WTC11 (cell line): Measurements from ENCODE around the gene GH2. TPM values are rescaled to one million over a fixed set of nuclear protein-coding genes. Genes with fewer than 3 reads are reported as not detected.
"Not testable (repeated sequence)": the region's sequence is repeated elsewhere in the genome, so short reads cannot be mapped to it uniquely, and the experiment has no call there.

Experiments
- ATAC-seq: fragments of 200-7000 bp; cut with Tn5 transposase; 2 replicates; pipeline ENCODE4 v1.10.0; 2021; ENCODE audit warnings: mild to moderate bottlenecking, moderate library complexity
- CTCF ChIA-PET: fragments of 300-600 bp; sonication (Branson Sonifier 250); formaldehyde crosslinking; loops from one replicate; lab custom pipeline; 2021; ENCODE audit warnings: antibody characterized with exemption; lab: Charles Lee
- POLR2A ChIA-PET: fragments of 350-600 bp; sonication (Branson Sonifier 250); formaldehyde crosslinking; loops from one replicate; lab custom pipeline; 2021; ENCODE audit warnings: antibody characterized with exemption; lab: Charles Lee
- DNase-seq: peaks from one replicate; pipeline ENCODE4 v3.0.0; 2021; ENCODE audit warnings: low spot score
- H3K27ac Mint-ChIP-seq: 2 replicates; pipeline ENCODE4 v1.8.0; 2021; ENCODE audit warnings: mixed read lengths
- H3K27me3 Mint-ChIP-seq: 2 replicates; pipeline ENCODE4 v1.8.0; 2021; ENCODE audit warnings: low read depth, mild to moderate bottlenecking, moderate library complexity, mixed read lengths
- H3K36me3 Mint-ChIP-seq: 2 replicates; pipeline ENCODE4 v1.8.0; 2021; ENCODE audit warnings: mixed read lengths
- H3K4me1 Mint-ChIP-seq: 2 replicates; pipeline ENCODE4 v1.8.0; 2022; ENCODE audit warnings: mixed read lengths
- H3K4me3 Mint-ChIP-seq: 2 replicates; pipeline ENCODE4 v1.8.0; 2021; ENCODE audit warnings: mild to moderate bottlenecking, moderate library complexity, mixed read lengths
- H3K9me3 Mint-ChIP-seq: 2 replicates; pipeline ENCODE4 v1.8.0; 2021; ENCODE audit warnings: mixed read lengths
- ATF6 ChIP-seq: sonication (generic); formaldehyde crosslinking; IDR thresholded peaks from 2 replicates; pipeline ENCODE4 v1.8.1; 2023; ENCODE audit warnings: mild to moderate bottlenecking, missing genetic modification reagents
- CREB1 ChIP-seq: sonication (generic); formaldehyde crosslinking; IDR thresholded peaks from 2 replicates; pipeline ENCODE4 v1.8.0; 2023; ENCODE audit warnings: mild to moderate bottlenecking, missing genetic modification reagents
- CREM ChIP-seq: sonication (generic); formaldehyde crosslinking; IDR thresholded peaks from 2 replicates; pipeline ENCODE4 v1.8.1; 2022; ENCODE audit warnings: mild to moderate bottlenecking, missing genetic modification reagents, moderate library complexity
- FOXJ3 ChIP-seq: sonication (generic); formaldehyde crosslinking; IDR thresholded peaks from 2 replicates; pipeline ENCODE4 v1.9.0; 2021; ENCODE audit warnings: missing genetic modification reagents, mild to moderate bottlenecking, borderline replicate concordance
- FOXP1 ChIP-seq: sonication (generic); formaldehyde crosslinking; IDR thresholded peaks from 2 replicates; pipeline ENCODE4 v1.8.0; 2022; ENCODE audit warnings: missing genetic modification reagents, mild to moderate bottlenecking, moderate library complexity, borderline replicate concordance
- GABPB1 ChIP-seq: sonication (generic); formaldehyde crosslinking; IDR thresholded peaks from 2 replicates; pipeline ENCODE4 v1.8.1; 2023; ENCODE audit warnings: mild to moderate bottlenecking, missing genetic modification reagents
- IRF1 ChIP-seq: sonication (generic); formaldehyde crosslinking; IDR thresholded peaks from 2 replicates; pipeline ENCODE4 v1.8.0; 2023; ENCODE audit warnings: missing genetic modification reagents
- MYBL2 ChIP-seq: sonication (generic); formaldehyde crosslinking; IDR thresholded peaks from 2 replicates; pipeline ENCODE4 v1.8.1; 2023; ENCODE audit warnings: mild to moderate bottlenecking, moderate library complexity, missing genetic modification reagents
- NFE2L1 ChIP-seq: sonication (generic); formaldehyde crosslinking; IDR thresholded peaks from 2 replicates; pipeline ENCODE4 v1.8.1; 2023; ENCODE audit warnings: missing genetic modification reagents
- NFYB ChIP-seq: sonication (generic); formaldehyde crosslinking; conservative IDR thresholded peaks from 2 replicates; pipeline ENCODE4 v1.8.0; 2022; ENCODE audit warnings: low read depth, missing genetic modification reagents
- NR2C2 ChIP-seq: sonication (generic); formaldehyde crosslinking; IDR thresholded peaks from 2 replicates; pipeline ENCODE4 v1.8.0; 2022; ENCODE audit warnings: mild to moderate bottlenecking, missing genetic modification reagents
- RORB ChIP-seq: fragments of 250-450 bp; sonication (Bioruptor Pico); IDR thresholded peaks from 2 replicates; pipeline ENCODE4 v1.9.0; 2021; ENCODE audit warnings: mild to moderate bottlenecking
- SMAD4 ChIP-seq: sonication (generic); formaldehyde crosslinking; IDR thresholded peaks from 2 replicates; pipeline ENCODE4 v1.8.0; 2022; ENCODE audit warnings: mild to moderate bottlenecking, missing genetic modification reagents
- TP53 ChIP-seq: sonication (generic); formaldehyde crosslinking; IDR thresholded peaks from 2 replicates; pipeline ENCODE4 v1.8.1; 2023; ENCODE audit warnings: mild to moderate bottlenecking, missing genetic modification reagents
- ZNF232 ChIP-seq: sonication (generic); formaldehyde crosslinking; IDR thresholded peaks from 2 replicates; pipeline ENCODE4 v1.8.0; 2022; ENCODE audit warnings: mild to moderate bottlenecking, missing genetic modification reagents
- ZNF416 ChIP-seq: fragments of 250-450 bp; sonication (Bioruptor Pico); IDR thresholded peaks from 2 replicates; pipeline ENCODE4 v1.9.0; 2021; ENCODE audit warnings: mild to moderate bottlenecking, inconsistent platforms
- total RNA-seq: library from RNA; stranded (reverse); gene quantifications from 3 replicates; pipeline ENCODE4 v1.2.3, GENCODE V29; 2021
- TF ChIP-seq, protein P1 (sequence below): sonication (generic); formaldehyde crosslinking; IDR thresholded peaks from 2 replicates; pipeline ENCODE4 v1.8.1; 2023; ENCODE audit warnings: mild to moderate bottlenecking, missing genetic modification reagents
- TF ChIP-seq, protein P2 (sequence below): sonication (generic); formaldehyde crosslinking; IDR thresholded peaks from 2 replicates; pipeline ENCODE4 v1.8.1; 2022; ENCODE audit warnings: low read depth, mild to moderate bottlenecking, moderate library complexity, missing genetic modification reagents, borderline replicate concordance
- TF ChIP-seq, protein P3 (sequence below): sonication (generic); formaldehyde crosslinking; IDR thresholded peaks from 2 replicates; pipeline ENCODE4 v1.8.0; 2022; ENCODE audit warnings: mild to moderate bottlenecking, missing genetic modification reagents
- TF ChIP-seq, protein P4 (sequence below): fragments of 250-450 bp; sonication (Bioruptor Pico); IDR thresholded peaks from 2 replicates; pipeline ENCODE4 v2.1.2; 2022; ENCODE audit warnings: mild to moderate bottlenecking, moderate library complexity
- TF ChIP-seq, protein P5 (sequence below): sonication (generic); formaldehyde crosslinking; IDR thresholded peaks from 2 replicates; pipeline ENCODE4 v1.8.1; 2023; ENCODE audit warnings: mild to moderate bottlenecking, missing genetic modification reagents, moderate library complexity
- TF ChIP-seq, protein P6 (sequence below): fragments of 250-450 bp; sonication (Bioruptor Pico); IDR thresholded peaks from 2 replicates; pipeline ENCODE4 v1.8.0; 2021; ENCODE audit warnings: mild to moderate bottlenecking

Gene GH2
- total RNA-seq, 1 experiment from 2014 or later, result 0.35 TPM

DNA sequence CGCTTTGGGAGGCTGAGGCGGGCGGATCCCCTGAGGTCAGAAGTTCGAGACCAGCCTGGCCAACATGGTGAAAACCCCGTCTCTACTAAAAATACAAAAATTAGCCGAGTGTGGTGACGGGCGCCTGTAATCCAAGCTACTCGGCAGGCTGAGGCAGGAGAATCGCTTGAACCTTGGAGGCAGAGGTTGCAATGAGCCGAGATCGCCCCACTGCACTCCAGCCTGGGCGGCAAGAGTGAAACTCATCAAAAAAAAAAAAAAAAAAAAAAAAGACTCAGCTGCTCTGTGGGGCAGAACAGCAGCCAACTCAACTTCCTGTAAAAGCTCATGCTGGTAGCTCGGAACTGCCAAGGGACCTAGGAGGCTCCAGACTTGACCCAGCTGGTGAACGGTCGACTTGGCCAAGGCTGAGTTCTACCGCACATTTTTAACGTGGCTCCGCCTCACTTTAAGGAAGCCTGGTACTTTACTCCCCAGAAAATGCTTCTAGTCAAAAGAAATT is 38.3 kb downstream of the GH2 start:
- H3K9me3 Mint-ChIP-seq, ATAC-seq, DNase-seq, H3K36me3 Mint-ChIP-seq: not testable (repeated sequence)
- CTCF ChIA-PET, result interaction anchor here (0.6 to 2.3 kb wide), 8 partner anchors 9 to 381 kb away, joined by 3 to 9 read pairs (median 4); partner anchors contain the start of gene GH2
- Mint-ChIP-seq H3K4me3 (peak overlapping the region; percentile 78), H3K27ac (peak overlapping the region; percentile 84), H3K4me1 (peaks cover 31% of the 10 kb centered on the region), H3K27me3 (peaks cover 36% of the 10 kb centered on the region)
- POLR2A ChIA-PET, result interaction anchor here (0.6 to 1.2 kb wide), 2 partner anchors 17 to 447 kb away, joined by 7 to 8 read pairs; no protein-coding TSS in a partner anchor

- ChIA-PET POLR2A (interaction anchor here (1.2 kb wide), 1 partner anchor 16 kb away, joined by 7 read pairs; no protein-coding TSS in a partner anchor), CTCF (interaction anchor here (0.6 to 2.3 kb wide), 7 partner anchors 9 to 148 kb away, joined by 3 to 9 read pairs (median 4); partner anchors contain the start of gene GH2)
- peaks cover under 1% of the 10 kb centered on the region; the same call in 1 of the 2 replicates for H3K36me3 Mint-ChIP-seq
- peaks cover 2% of the 10 kb centered on the region for H3K9me3 Mint-ChIP-seq
- H3K27me3 Mint-ChIP-seq, result peaks cover 29% of the 10 kb centered on the region
- peak within 1 kb of the TSS; percentile 95 for H3K4me3 Mint-ChIP-seq
- peaks cover 37% of the 10 kb centered on the region for H3K4me1 Mint-ChIP-seq
- H3K27ac Mint-ChIP-seq, result peak within 1 kb of the TSS; percentile 84
- ATAC-seq (peak; percentile 85), DNase-seq (peak; percentile 99)
- peak; percentile 51; the same call in 1 of the 2 replicates for TF ChIP-seq MYBL2
- TF ChIP-seq, protein P1, sequence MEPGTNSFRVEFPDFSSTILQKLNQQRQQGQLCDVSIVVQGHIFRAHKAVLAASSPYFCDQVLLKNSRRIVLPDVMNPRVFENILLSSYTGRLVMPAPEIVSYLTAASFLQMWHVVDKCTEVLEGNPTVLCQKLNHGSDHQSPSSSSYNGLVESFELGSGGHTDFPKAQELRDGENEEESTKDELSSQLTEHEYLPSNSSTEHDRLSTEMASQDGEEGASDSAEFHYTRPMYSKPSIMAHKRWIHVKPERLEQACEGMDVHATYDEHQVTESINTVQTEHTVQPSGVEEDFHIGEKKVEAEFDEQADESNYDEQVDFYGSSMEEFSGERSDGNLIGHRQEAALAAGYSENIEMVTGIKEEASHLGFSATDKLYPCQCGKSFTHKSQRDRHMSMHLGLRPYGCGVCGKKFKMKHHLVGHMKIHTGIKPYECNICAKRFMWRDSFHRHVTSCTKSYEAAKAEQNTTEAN (CRISPR knock-in tag), result 0 out of 2 replicates have a peak, but pooled peaks have one; percentile 53
- peak; percentile 99 for TF ChIP-seq NR2C2
- TF ChIP-seq, protein P2, sequence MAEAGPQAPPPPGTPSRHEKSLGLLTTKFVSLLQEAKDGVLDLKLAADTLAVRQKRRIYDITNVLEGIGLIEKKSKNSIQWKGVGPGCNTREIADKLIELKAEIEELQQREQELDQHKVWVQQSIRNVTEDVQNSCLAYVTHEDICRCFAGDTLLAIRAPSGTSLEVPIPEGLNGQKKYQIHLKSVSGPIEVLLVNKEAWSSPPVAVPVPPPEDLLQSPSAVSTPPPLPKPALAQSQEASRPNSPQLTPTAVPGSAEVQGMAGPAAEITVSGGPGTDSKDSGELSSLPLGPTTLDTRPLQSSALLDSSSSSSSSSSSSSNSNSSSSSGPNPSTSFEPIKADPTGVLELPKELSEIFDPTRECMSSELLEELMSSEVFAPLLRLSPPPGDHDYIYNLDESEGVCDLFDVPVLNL, result peak; percentile 73; the same call in 1 of the 2 replicates
- TF ChIP-seq GABPB1, result peak; percentile 84
- 0 out of 2 replicates have a peak, but pooled peaks have one; percentile 36 for TF ChIP-seq SMAD4
- TF ChIP-seq CREM (CRISPR knock-in tag), result peak; percentile 82; the same call in 1 of the 2 replicates
- TF ChIP-seq, protein P3, sequence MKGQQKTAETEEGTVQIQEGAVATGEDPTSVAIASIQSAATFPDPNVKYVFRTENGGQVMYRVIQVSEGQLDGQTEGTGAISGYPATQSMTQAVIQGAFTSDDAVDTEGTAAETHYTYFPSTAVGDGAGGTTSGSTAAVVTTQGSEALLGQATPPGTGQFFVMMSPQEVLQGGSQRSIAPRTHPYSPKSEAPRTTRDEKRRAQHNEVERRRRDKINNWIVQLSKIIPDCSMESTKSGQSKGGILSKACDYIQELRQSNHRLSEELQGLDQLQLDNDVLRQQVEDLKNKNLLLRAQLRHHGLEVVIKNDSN (CRISPR knock-in tag), result peak; percentile 49; the same call in 1 of the 2 replicates
- TF ChIP-seq CREB1 (CRISPR knock-in tag), result 0 out of 2 replicates have a peak, but pooled peaks have one; percentile 76
- TF ChIP-seq, protein P4, sequence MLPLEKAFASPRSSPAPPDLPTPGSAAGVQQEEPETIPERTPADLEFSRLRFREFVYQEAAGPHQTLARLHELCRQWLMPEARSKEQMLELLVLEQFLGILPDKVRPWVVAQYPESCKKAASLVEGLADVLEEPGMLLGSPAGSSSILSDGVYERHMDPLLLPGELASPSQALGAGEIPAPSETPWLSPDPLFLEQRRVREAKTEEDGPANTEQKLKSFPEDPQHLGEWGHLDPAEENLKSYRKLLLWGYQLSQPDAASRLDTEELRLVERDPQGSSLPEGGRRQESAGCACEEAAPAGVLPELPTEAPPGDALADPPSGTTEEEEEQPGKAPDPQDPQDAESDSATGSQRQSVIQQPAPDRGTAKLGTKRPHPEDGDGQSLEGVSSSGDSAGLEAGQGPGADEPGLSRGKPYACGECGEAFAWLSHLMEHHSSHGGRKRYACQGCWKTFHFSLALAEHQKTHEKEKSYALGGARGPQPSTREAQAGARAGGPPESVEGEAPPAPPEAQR, result no peak
- TF ChIP-seq FOXP1 (CRISPR knock-in tag), result peak; percentile 94; the same call in 1 of the 2 replicates
- TF ChIP-seq, protein P5, sequence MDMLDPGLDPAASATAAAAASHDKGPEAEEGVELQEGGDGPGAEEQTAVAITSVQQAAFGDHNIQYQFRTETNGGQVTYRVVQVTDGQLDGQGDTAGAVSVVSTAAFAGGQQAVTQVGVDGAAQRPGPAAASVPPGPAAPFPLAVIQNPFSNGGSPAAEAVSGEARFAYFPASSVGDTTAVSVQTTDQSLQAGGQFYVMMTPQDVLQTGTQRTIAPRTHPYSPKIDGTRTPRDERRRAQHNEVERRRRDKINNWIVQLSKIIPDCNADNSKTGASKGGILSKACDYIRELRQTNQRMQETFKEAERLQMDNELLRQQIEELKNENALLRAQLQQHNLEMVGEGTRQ, result no peak
- TF ChIP-seq NFYB, result peak; percentile 33; the same call in 1 of the 2 replicates
- no peak for TF ChIP-seq FOXJ3 (CRISPR knock-in tag)
- no peak for TF ChIP-seq RORB (CRISPR knock-in tag)
- no peak for TF ChIP-seq ATF6 (CRISPR knock-in tag)
- 0 out of 2 replicates have a peak, but pooled peaks have one; percentile 59 for TF ChIP-seq IRF1 (CRISPR knock-in tag)
- TF ChIP-seq ZNF416 (CRISPR knock-in tag), result peak; percentile 68; the same call in 1 of the 2 replicates
- TF ChIP-seq, protein P6, sequence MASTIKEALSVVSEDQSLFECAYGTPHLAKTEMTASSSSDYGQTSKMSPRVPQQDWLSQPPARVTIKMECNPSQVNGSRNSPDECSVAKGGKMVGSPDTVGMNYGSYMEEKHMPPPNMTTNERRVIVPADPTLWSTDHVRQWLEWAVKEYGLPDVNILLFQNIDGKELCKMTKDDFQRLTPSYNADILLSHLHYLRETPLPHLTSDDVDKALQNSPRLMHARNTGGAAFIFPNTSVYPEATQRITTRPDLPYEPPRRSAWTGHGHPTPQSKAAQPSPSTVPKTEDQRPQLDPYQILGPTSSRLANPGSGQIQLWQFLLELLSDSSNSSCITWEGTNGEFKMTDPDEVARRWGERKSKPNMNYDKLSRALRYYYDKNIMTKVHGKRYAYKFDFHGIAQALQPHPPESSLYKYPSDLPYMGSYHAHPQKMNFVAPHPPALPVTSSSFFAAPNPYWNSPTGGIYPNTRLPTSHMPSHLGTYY (CRISPR knock-in tag), result peak; percentile 83; the same call in 1 of the 2 replicates
- peak; percentile 92; the same call in 1 of the 2 replicates for TF ChIP-seq TP53 (CRISPR knock-in tag)
- TF ChIP-seq ZNF232 (CRISPR knock-in tag), result peak; percentile 85
- peak; percentile 73; the same call in 1 of the 2 replicates for TF ChIP-seq NFE2L1 (CRISPR knock-in tag)
These were observed 39.0 kb downstream of the GH2 start, which contains the start of gene SMARCD2 for GRCh38 chr17:63842540-63843386. Gene SMARCD2 (minus strand): TSS chr17:63842685. CDS start chr17:63842674, 11 bp downstream.
